Activated B cell treated with CpG ODN at 0.5 μM for 24 hours (primary cell): ENCODE measurements around the gene NFAM1. TPM values are rescaled to one million over a fixed set of nuclear protein-coding genes. Genes with fewer than 3 reads are reported as not detected.

Source experiments
- ATAC-seq: fragments of 200-7000 bp; cut with Tn5 transposase; one replicate; pipeline ENCODE4 v1.10.0; 2021; ENCODE audit warnings: low read depth, mild to moderate bottlenecking, moderate library complexity
- CTCF ChIA-PET: fragments of 350-600 bp; sonication (Branson Sonifier 250); formaldehyde crosslinking; loops from one replicate; lab custom pipeline; 2021; ENCODE audit warnings: antibody characterized with exemption; lab: Charles Lee
- POLR2A ChIA-PET: fragments of 350-600 bp; sonication (Branson Sonifier 250); formaldehyde crosslinking; loops from one replicate; lab custom pipeline; 2021; ENCODE audit warnings: antibody characterized with exemption; lab: Charles Lee
- DNase-seq: peaks from one replicate; pipeline ENCODE4 v3.0.0; 2022
- H3K27ac Mint-ChIP-seq: one replicate; pipeline ENCODE4 v1.8.0; 2020; ENCODE audit warnings: mixed read lengths
- H3K27me3 Mint-ChIP-seq: one replicate; pipeline ENCODE4 v1.8.0; 2021; ENCODE audit warnings: mixed read lengths
- H3K36me3 Mint-ChIP-seq: one replicate; pipeline ENCODE4 v1.8.0; 2021; ENCODE audit warnings: low read depth, mixed read lengths
- H3K4me1 Mint-ChIP-seq: one replicate; pipeline ENCODE4 v1.8.0; 2021; ENCODE audit warnings: mixed read lengths
- H3K4me3 Mint-ChIP-seq: one replicate; pipeline ENCODE4 v1.8.0; 2020; ENCODE audit warnings: mild to moderate bottlenecking, mixed read lengths
- H3K9me3 Mint-ChIP-seq: one replicate; pipeline ENCODE4 v1.8.0; 2020; ENCODE audit warnings: mixed read lengths
- intact Hi-C: fragments of 100-400 bp; cut with micrococcal nuclease; formaldehyde crosslinking; loops from one replicate; pipeline ENCODE4 v1.15.1; 2024
- total RNA-seq: library from RNA; stranded (reverse); gene quantifications from 2 replicates; pipeline ENCODE4 v1.2.3, GENCODE V29; 2022
- TF ChIP-seq, protein P1 (sequence below): fragments of 200-600 bp; IDR thresholded peaks from one replicate; pipeline ENCODE4 v1.8.0; 2022; ENCODE audit warnings: antibody characterized with exemption, mild to moderate bottlenecking

The NFAM1 gene
- total RNA-seq, 1 donor from 2014 or later = 0.18 TPM

- no peak for ATAC-seq
- no peak for DNase-seq
- Mint-ChIP-seq H3K4me1 (no peaks in the 10 kb centered on the region), H3K27me3 (peaks cover 7% of the 10 kb centered on the region), H3K36me3 (no peaks in the 10 kb centered on the region), H3K4me3 (no peak overlapping the region), H3K27ac (no peak overlapping the region), H3K9me3 (no peaks in the 10 kb centered on the region)
- intact Hi-C loops = no loop called here
- POLR2A ChIA-PET = no interaction called here
- TF ChIP-seq, protein P1, sequence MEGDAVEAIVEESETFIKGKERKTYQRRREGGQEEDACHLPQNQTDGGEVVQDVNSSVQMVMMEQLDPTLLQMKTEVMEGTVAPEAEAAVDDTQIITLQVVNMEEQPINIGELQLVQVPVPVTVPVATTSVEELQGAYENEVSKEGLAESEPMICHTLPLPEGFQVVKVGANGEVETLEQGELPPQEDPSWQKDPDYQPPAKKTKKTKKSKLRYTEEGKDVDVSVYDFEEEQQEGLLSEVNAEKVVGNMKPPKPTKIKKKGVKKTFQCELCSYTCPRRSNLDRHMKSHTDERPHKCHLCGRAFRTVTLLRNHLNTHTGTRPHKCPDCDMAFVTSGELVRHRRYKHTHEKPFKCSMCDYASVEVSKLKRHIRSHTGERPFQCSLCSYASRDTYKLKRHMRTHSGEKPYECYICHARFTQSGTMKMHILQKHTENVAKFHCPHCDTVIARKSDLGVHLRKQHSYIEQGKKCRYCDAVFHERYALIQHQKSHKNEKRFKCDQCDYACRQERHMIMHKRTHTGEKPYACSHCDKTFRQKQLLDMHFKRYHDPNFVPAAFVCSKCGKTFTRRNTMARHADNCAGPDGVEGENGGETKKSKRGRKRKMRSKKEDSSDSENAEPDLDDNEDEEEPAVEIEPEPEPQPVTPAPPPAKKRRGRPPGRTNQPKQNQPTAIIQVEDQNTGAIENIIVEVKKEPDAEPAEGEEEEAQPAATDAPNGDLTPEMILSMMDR = no peak
- CTCF ChIA-PET = no interaction called here
These were observed 43.1 kb downstream of the NFAM1 start for GRCh38 chr22:42389143-42389542.

GRCh38 chr22:42388130-42388797, 43.9 kb downstream of the NFAM1 start:
- H3K4me1 Mint-ChIP-seq = no peaks in the 10 kb centered on the region
- DNase-seq (no peak), ATAC-seq (no peak)
- H3K27ac Mint-ChIP-seq = no peak overlapping the region
- TF ChIP-seq, protein P1 = no peak
- no peaks in the 10 kb centered on the region for H3K36me3 Mint-ChIP-seq
- POLR2A ChIA-PET = no interaction called here
- H3K4me3 Mint-ChIP-seq = no peak overlapping the region
- H3K27me3 Mint-ChIP-seq = peaks cover 10% of the 10 kb centered on the region
- intact Hi-C loops = no loop called here
- H3K9me3 Mint-ChIP-seq = no peaks in the 10 kb centered on the region
- CTCF ChIA-PET = no interaction called here

- H3K4me1 Mint-ChIP-seq = no peaks in the 10 kb centered on the region
- H3K9me3 Mint-ChIP-seq = no peaks in the 10 kb centered on the region
- no peaks in the 10 kb centered on the region for H3K36me3 Mint-ChIP-seq
- TF ChIP-seq, protein P1 = no peak
- ChIA-PET CTCF (no interaction called here), POLR2A (no interaction called here)
- H3K4me3 Mint-ChIP-seq = no peak overlapping the region
- peaks cover 11% of the 10 kb centered on the region for H3K27me3 Mint-ChIP-seq
- intact Hi-C loops = no loop called here
- DNase-seq = no peak
- no peak for ATAC-seq
- no peak overlapping the region for H3K27ac Mint-ChIP-seq
These were observed 44.6 kb downstream of the NFAM1 start for GRCh38 chr22:42387631-42388030.

GRCh38 chr22:42385696-42386095, 46.5 kb downstream of the NFAM1 start:
- ATAC-seq = no peak
- Mint-ChIP-seq H3K4me1 (no peaks in the 10 kb centered on the region), H3K9me3 (no peaks in the 10 kb centered on the region), H3K4me3 (no peak overlapping the region), H3K27me3 (peaks cover 10% of the 10 kb centered on the region), H3K27ac (no peak overlapping the region), H3K36me3 (no peaks in the 10 kb centered on the region)
- CTCF ChIA-PET = no interaction called here
- DNase-seq = no peak
- TF ChIP-seq, protein P1 = no peak
- POLR2A ChIA-PET = no interaction called here
- intact Hi-C loops = no loop called here

GRCh38 chr22:42384506-42384905, 47.7 kb downstream of the NFAM1 start:
- peaks cover 6% of the 10 kb centered on the region for H3K27me3 Mint-ChIP-seq
- H3K27ac Mint-ChIP-seq = no peak overlapping the region
- intact Hi-C loops = no loop called here
- no peaks in the 10 kb centered on the region for H3K9me3 Mint-ChIP-seq
- no peak for DNase-seq
- ChIA-PET CTCF (no interaction called here), POLR2A (no interaction called here)
- no peak for ATAC-seq
- TF ChIP-seq, protein P1 = no peak
- H3K4me3 Mint-ChIP-seq = no peak overlapping the region
- H3K36me3 Mint-ChIP-seq = no peaks in the 10 kb centered on the region
- H3K4me1 Mint-ChIP-seq = no peaks in the 10 kb centered on the region
